Measurements from ENCODE around the gene VDAC2. TPM values are rescaled to one million over a fixed set of nuclear protein-coding genes. Genes with fewer than 3 reads are reported as not detected.

VDAC2 gene
- total and polyA plus RNA-seq, 7 experiments from 2014 or later: 82.8 to 193 (median 133) TPM

DNA sequence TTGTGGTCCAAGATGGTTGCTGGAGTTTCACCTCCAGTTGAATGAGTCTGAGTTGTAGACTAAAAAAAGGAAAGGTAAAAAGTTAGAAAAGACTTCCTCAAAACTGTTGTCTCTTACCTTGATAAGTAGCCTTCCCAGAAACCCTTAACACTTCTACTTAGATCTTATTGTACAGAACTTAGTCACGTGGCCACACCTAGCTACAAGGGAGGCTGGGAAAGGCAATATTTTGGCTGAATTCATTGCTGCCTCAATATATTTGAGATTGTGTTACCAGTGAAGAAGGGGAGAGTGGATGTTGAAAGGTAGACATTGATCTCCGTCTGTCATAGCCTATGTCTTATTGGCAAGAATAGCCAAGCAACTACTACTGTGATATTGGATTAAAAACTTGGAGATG, 35.5 kb upstream of the VDAC2 start:
- intact Hi-C loops (cut with micrococcal nuclease): no loop called here
- Histone ChIP-seq H3K36me3 (ENCODE audit: control insufficient read depth in 2 of 3, insufficient read depth in 3 of 3, low read length in 3 of 3) (peaks cover 0 to 18% (median 5%) of the 10 kb centered on the region in 3 experiments), H3K27ac (ENCODE audit: low read depth, low read length) (no peak overlapping the region), H3K27me3 (ENCODE audit: control insufficient read depth in 2 of 2, insufficient read depth in 2 of 2, low read length in 2 of 2) (no peaks in the 10 kb centered on the region), H3K9me3 (ENCODE audit: control insufficient read depth in 2 of 3, low read length in 3 of 3) (no peaks in the 10 kb centered on the region), H3K4me3 (ENCODE audit: low read length) (no peak overlapping the region), H3K4me1 (ENCODE audit: control insufficient read depth in 2 of 2, insufficient read depth in 2 of 2, low read length in 2 of 2) (no peaks in the 10 kb centered on the region)
- Mint-ChIP-seq H3K36me3 (peaks cover 6 to 24% (median 23%) of the 10 kb centered on the region in 5 donors), H3K27me3 (no peaks in the 10 kb centered on the region), H3K4me1 (peaks cover 0 to 28% (median 7%) of the 10 kb centered on the region in 7 donors), H3K27ac (peak overlapping the region in 2 of 9 donors; percentile 28 to 52), H3K4me3 (no peak overlapping the region), H3K9me3 (no peaks in the 10 kb centered on the region)
- ATAC-seq (no peak), DNase-seq (no peak)
- CTCF ChIA-PET: no interaction called here
- POLR2A ChIA-PET: no interaction called here

GRCh38 chr10:75176046-75176445, 34.5 kb upstream of the VDAC2 start:
- peaks cover 5 to 21% (median 20%) of the 10 kb centered on the region in 5 donors for H3K36me3 Mint-ChIP-seq
- intact Hi-C loops (cut with micrococcal nuclease): no loop called here
- no peak for DNase-seq
- peaks cover 0 to 18% (median 5%) of the 10 kb centered on the region in 3 experiments for H3K36me3 ChIP-seq (ENCODE audit: control insufficient read depth in 2 of 3, insufficient read depth in 3 of 3, low read length in 3 of 3)
- POLR2A ChIA-PET: no interaction called here
- H3K27me3 Mint-ChIP-seq: no peaks in the 10 kb centered on the region
- peak; percentile 50 for ATAC-seq
- peak overlapping the region in 1 of 9 donors; percentile 45 for H3K27ac Mint-ChIP-seq
- H3K27me3 ChIP-seq (ENCODE audit: control insufficient read depth in 2 of 2, insufficient read depth in 2 of 2, low read length in 2 of 2): no peaks in the 10 kb centered on the region
- CTCF ChIA-PET: interaction anchor here (0.6 kb wide), 1 partner anchor 174 kb away, joined by 3 read pairs; no protein-coding TSS in a partner anchor
- H3K27ac ChIP-seq (ENCODE audit: low read depth, low read length): no peak overlapping the region
- H3K4me1 ChIP-seq (ENCODE audit: control insufficient read depth in 2 of 2, insufficient read depth in 2 of 2, low read length in 2 of 2): no peaks in the 10 kb centered on the region
- no peaks in the 10 kb centered on the region for H3K9me3 Mint-ChIP-seq
- no peaks in the 10 kb centered on the region for H3K9me3 ChIP-seq (ENCODE audit: control insufficient read depth in 2 of 3, low read length in 3 of 3)
- H3K4me3 Mint-ChIP-seq: no peak overlapping the region
- H3K4me1 Mint-ChIP-seq: peaks cover 0 to 28% (median 5%) of the 10 kb centered on the region in 7 donors
- H3K4me3 ChIP-seq (ENCODE audit: low read length): no peak overlapping the region

- CTCF ChIA-PET: interaction anchor here (0.6 kb wide), 1 partner anchor 174 kb away, joined by 3 read pairs; no protein-coding TSS in a partner anchor
- H3K4me3 ChIP-seq (ENCODE audit: low read length): no peak overlapping the region
- no peaks in the 10 kb centered on the region for H3K27me3 ChIP-seq (ENCODE audit: control insufficient read depth in 2 of 2, insufficient read depth in 2 of 2, low read length in 2 of 2)
- intact Hi-C loops (cut with micrococcal nuclease): no loop called here
- Mint-ChIP-seq H3K27ac (no peak overlapping the region), H3K27me3 (no peaks in the 10 kb centered on the region), H3K4me1 (peaks cover 0 to 31% (median 5%) of the 10 kb centered on the region in 7 donors), H3K36me3 (peaks cover 5 to 27% (median 20%) of the 10 kb centered on the region in 5 donors), H3K9me3 (no peaks in the 10 kb centered on the region), H3K4me3 (no peak overlapping the region)
- DNase-seq: no peak
- H3K9me3 ChIP-seq (ENCODE audit: control insufficient read depth in 2 of 3, low read length in 3 of 3): no peaks in the 10 kb centered on the region
- ATAC-seq: no peak
- POLR2A ChIA-PET: interaction anchor here (0.7 kb wide), 1 partner anchor 66 kb away, joined by 4 read pairs; no protein-coding TSS in a partner anchor
- no peaks in the 10 kb centered on the region for H3K4me1 ChIP-seq (ENCODE audit: control insufficient read depth in 2 of 2, insufficient read depth in 2 of 2, low read length in 2 of 2)
- H3K27ac ChIP-seq (ENCODE audit: low read depth, low read length): no peak overlapping the region
- H3K36me3 ChIP-seq (ENCODE audit: control insufficient read depth in 2 of 3, insufficient read depth in 3 of 3, low read length in 3 of 3): peaks cover 0 to 18% (median 5%) of the 10 kb centered on the region in 3 experiments
Observed at GRCh38 chr10:75176736-75177135, 33.9 kb upstream of the VDAC2 start.

GRCh38 chr10:75179657-75180177, 30.9 kb upstream of the VDAC2 start:
- Histone ChIP-seq H3K36me3 (ENCODE audit: control insufficient read depth in 2 of 3, insufficient read depth in 3 of 3, low read length in 3 of 3) (peaks cover 0 to 23% (median 5%) of the 10 kb centered on the region in 3 experiments), H3K9me3 (ENCODE audit: control insufficient read depth in 2 of 3, low read length in 3 of 3) (no peaks in the 10 kb centered on the region), H3K27ac (ENCODE audit: low read depth, low read length) (no peak overlapping the region), H3K4me3 (ENCODE audit: low read length) (no peak overlapping the region), H3K4me1 (ENCODE audit: control insufficient read depth in 2 of 2, insufficient read depth in 2 of 2, low read length in 2 of 2) (no peaks in the 10 kb centered on the region), H3K27me3 (ENCODE audit: control insufficient read depth in 2 of 2, insufficient read depth in 2 of 2, low read length in 2 of 2) (no peaks in the 10 kb centered on the region)
- ATAC-seq (no peak), DNase-seq (no peak)
- Mint-ChIP-seq H3K4me3 (no peak overlapping the region), H3K4me1 (peaks cover 0 to 29% (median 4%) of the 10 kb centered on the region in 7 donors), H3K27me3 (no peaks in the 10 kb centered on the region), H3K36me3 (peaks cover 5 to 25% (median 16%) of the 10 kb centered on the region in 5 donors), H3K27ac (peak overlapping the region in 1 of 9 donors; percentile 76), H3K9me3 (no peaks in the 10 kb centered on the region)
- intact Hi-C loops (cut with micrococcal nuclease): no loop called here
- CTCF ChIA-PET: interaction anchor here (0.6 to 1.3 kb wide), 4 partner anchors 8 to 1221 kb away, joined by 3 to 5 read pairs (median 4); no protein-coding TSS in a partner anchor
- POLR2A ChIA-PET: no interaction called here

DNA sequence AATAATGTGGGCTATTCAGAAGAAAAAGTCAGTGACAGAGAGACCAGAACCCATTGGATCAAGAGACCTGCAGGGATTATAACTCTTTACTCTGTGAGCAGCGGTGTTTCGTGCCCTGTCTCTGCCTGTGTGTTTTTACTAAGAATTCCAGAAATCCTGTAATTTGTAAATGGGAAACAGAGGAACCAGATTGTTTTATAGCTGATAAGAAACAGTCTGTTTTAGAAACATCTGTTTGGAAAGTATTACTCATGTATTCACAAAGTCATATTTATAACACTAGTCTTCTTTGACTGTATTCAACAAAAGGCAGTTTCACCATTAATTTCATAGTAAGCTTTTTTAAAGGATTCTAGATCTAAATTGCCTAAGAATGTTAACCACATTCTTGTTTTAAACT, 30.0 kb upstream of the VDAC2 start:
- Histone ChIP-seq H3K27me3 (ENCODE audit: control insufficient read depth in 2 of 2, insufficient read depth in 2 of 2, low read length in 2 of 2) (no peaks in the 10 kb centered on the region), H3K4me3 (ENCODE audit: low read length) (no peak overlapping the region), H3K27ac (ENCODE audit: low read depth, low read length) (no peak overlapping the region), H3K36me3 (ENCODE audit: control insufficient read depth in 2 of 3, insufficient read depth in 3 of 3, low read length in 3 of 3) (peaks cover 0 to 23% (median 5%) of the 10 kb centered on the region in 3 experiments), H3K4me1 (ENCODE audit: control insufficient read depth in 2 of 2, insufficient read depth in 2 of 2, low read length in 2 of 2) (no peaks in the 10 kb centered on the region), H3K9me3 (ENCODE audit: control insufficient read depth in 2 of 3, low read length in 3 of 3) (no peaks in the 10 kb centered on the region)
- no peak overlapping the region for H3K27ac Mint-ChIP-seq
- CTCF ChIA-PET: interaction anchor here (12.6 kb wide), 1 partner anchor 54 kb away, joined by 183 read pairs; the partner anchor contains the start of gene COMTD1
- H3K9me3 Mint-ChIP-seq: no peaks in the 10 kb centered on the region
- no peak overlapping the region for H3K4me3 Mint-ChIP-seq
- POLR2A ChIA-PET: no interaction called here
- H3K36me3 Mint-ChIP-seq: peaks cover 5 to 20% (median 12%) of the 10 kb centered on the region in 5 donors
- H3K4me1 Mint-ChIP-seq: peaks cover 0 to 25% (median 3%) of the 10 kb centered on the region in 7 donors
- ATAC-seq (no peak), DNase-seq (no peak)
- no peaks in the 10 kb centered on the region for H3K27me3 Mint-ChIP-seq
- intact Hi-C loops (cut with micrococcal nuclease): no loop called here

DNA sequence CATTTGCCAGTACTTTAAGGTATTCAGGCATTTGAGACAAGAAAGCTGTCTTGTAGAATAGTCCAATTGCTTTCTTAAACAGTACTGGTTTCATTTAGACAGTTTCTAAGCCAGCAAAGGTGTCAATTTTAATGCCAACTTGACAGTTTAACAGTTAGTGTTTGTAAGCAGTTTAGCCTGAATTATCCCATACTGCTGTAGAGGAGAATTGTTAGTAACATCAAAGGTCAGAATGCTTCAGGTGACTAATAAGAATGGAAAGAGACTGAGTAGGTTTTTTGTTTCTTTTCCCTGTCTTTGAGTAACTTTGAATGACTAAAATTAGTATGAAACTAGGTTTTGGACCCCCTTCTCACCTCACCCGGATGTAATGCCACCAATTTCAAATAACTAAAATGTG, 29.5 kb upstream of the VDAC2 start:
- no peak overlapping the region for H3K4me3 Mint-ChIP-seq
- Histone ChIP-seq H3K9me3 (ENCODE audit: control insufficient read depth in 2 of 3, low read length in 3 of 3) (no peaks in the 10 kb centered on the region), H3K4me1 (ENCODE audit: control insufficient read depth in 2 of 2, insufficient read depth in 2 of 2, low read length in 2 of 2) (no peaks in the 10 kb centered on the region), H3K36me3 (ENCODE audit: control insufficient read depth in 2 of 3, insufficient read depth in 3 of 3, low read length in 3 of 3) (peaks cover 0 to 20% (median 5%) of the 10 kb centered on the region in 3 experiments), H3K4me3 (ENCODE audit: low read length) (no peak overlapping the region), H3K27ac (ENCODE audit: low read depth, low read length) (no peak overlapping the region), H3K27me3 (ENCODE audit: control insufficient read depth in 2 of 2, insufficient read depth in 2 of 2, low read length in 2 of 2) (no peaks in the 10 kb centered on the region)
- H3K27ac Mint-ChIP-seq: peak overlapping the region in 2 of 9 donors; percentile 3 to 20
- ChIA-PET CTCF (interaction anchor here (12.6 kb wide), 1 partner anchor 53 kb away, joined by 183 read pairs; the partner anchor contains the start of gene COMTD1), POLR2A (no interaction called here)
- H3K27me3 Mint-ChIP-seq: no peaks in the 10 kb centered on the region
- ATAC-seq (no peak), DNase-seq (no peak)
- H3K9me3 Mint-ChIP-seq: no peaks in the 10 kb centered on the region
- intact Hi-C loops (cut with micrococcal nuclease): no loop called here
- H3K36me3 Mint-ChIP-seq: peaks cover 5 to 18% (median 10%) of the 10 kb centered on the region in 5 donors
- H3K4me1 Mint-ChIP-seq: peaks cover 0 to 25% (median 3%) of the 10 kb centered on the region in 7 donors

Measured in naive thymus-derived CD4-positive, alpha-beta T cell (primary cell).